SK-N-SH (cell line): ENCODE results near the gene KIAA1210. TPM values are rescaled to one million over a fixed set of nuclear protein-coding genes. Genes with fewer than 3 reads are reported as not detected.

Experiments used
- CTCF ChIA-PET: fragments of 300-600, 350-600 bp; formaldehyde crosslinking; extraction: SDS; loops from one replicate; lab custom pipeline; 2021; lab: Yijun Ruan, JAX
- POLR2A ChIA-PET: fragments of 350-600 bp; sonication (Branson Sonifier 250); formaldehyde crosslinking; extraction: SDS; loops from one replicate; lab custom pipeline; 2020; ENCODE audit warnings: antibody characterized with exemption, inconsistent platforms; lab: Yijun Ruan, JAX
- DNase-seq: peaks from one replicate; pipeline ENCODE4 v3.0.0; 2012
- H2AFZ ChIP-seq: fragments of 200-600 bp; sonication (generic); 2 replicates; pipeline ENCODE4 v1.8.1; 2016; ENCODE audit warnings: antibody characterized with exemption, mild to moderate bottlenecking, low read depth
- H3F3A ChIP-seq: fragments of 200-600 bp; sonication (generic); replicated peaks from 2 replicates; pipeline ENCODE3; 2016; ENCODE audit warnings: antibody characterized with exemption, mild to moderate bottlenecking; ENCODE audit not compliant: insufficient read depth
- H3K27ac ChIP-seq, 2 experiments: fragments of 200-500 bp in 1 of 2; fragments of 200-600 bp in 1 of 2; sonication (Bioruptor generic) in 1 of 2; sonication (generic), shearing (Covaris generic) in 1 of 2; 2 replicates each; pipeline versions ENCODE4 v1.5.1 to v1.6.1; 2014 to 2016; ENCODE audit warnings: low read depth in 2 of 2, inconsistent platforms in 1 of 2, low read length in 1 of 2, mild to moderate bottlenecking in 1 of 2, mixed read lengths in 1 of 2
- H3K27me3 ChIP-seq: fragments of 200-600 bp; sonication (generic), shearing (Covaris generic); 2 replicates; pipeline ENCODE4 v1.6.1; 2016; ENCODE audit warnings: mixed run types; ENCODE audit not compliant: insufficient read depth
- H3K36me3 ChIP-seq, 2 experiments: fragments of 200-500 bp in 1 of 2; fragments of 200-600 bp in 1 of 2; sonication (Bioruptor generic) in 1 of 2; sonication (generic) in 1 of 2; replicated peaks in 1 of 2; 2 replicates each; pipeline versions ENCODE3 to v1.5.1; 2014 to 2016; ENCODE audit warnings: low read length in 1 of 2, mild to moderate bottlenecking in 1 of 2; ENCODE audit not compliant: insufficient read depth in 2 of 2, control insufficient read depth in 1 of 2
- H3K4me1 ChIP-seq, 2 experiments: fragments of 200-500 bp in 1 of 2; fragments of 200-600 bp in 1 of 2; sonication (Bioruptor generic) in 1 of 2; sonication (generic), shearing (Covaris generic) in 1 of 2; 2 replicates each; pipeline versions ENCODE4 v1.5.1 to v1.6.1; 2014 to 2016; ENCODE audit warnings: low read depth in 1 of 2, low read length in 1 of 2, mixed run types in 1 of 2; ENCODE audit not compliant: insufficient read depth in 2 of 2, control insufficient read depth in 1 of 2
- H3K4me2 ChIP-seq: fragments of 200-600 bp; sonication (generic), shearing (Covaris generic); 2 replicates; pipeline ENCODE4 v1.6.1; 2017; ENCODE audit warnings: mixed run types
- H3K4me3 ChIP-seq, 2 experiments: fragments of 200-500 bp in 1 of 2; fragments of 200-600 bp in 1 of 2; sonication (Bioruptor generic) in 1 of 2; sonication (generic), shearing (Covaris generic) in 1 of 2; 2 replicates each; pipeline versions ENCODE4 v1.5.1 to v1.8.1; 2014 to 2016; ENCODE audit warnings: low read depth in 2 of 2, inconsistent platforms in 1 of 2, low read length in 1 of 2, mild to moderate bottlenecking in 1 of 2, mixed read lengths in 1 of 2, moderate library complexity in 1 of 2
- H3K79me2 ChIP-seq: fragments of 200-600 bp; sonication (generic); 2 replicates; pipeline ENCODE4 v1.8.1; 2017; ENCODE audit warnings: mild to moderate bottlenecking; ENCODE audit not compliant: insufficient read depth
- H3K9ac ChIP-seq: fragments of 200-600 bp; sonication (generic); 2 replicates; pipeline ENCODE4 v1.6.1; 2017; ENCODE audit warnings: mixed run types
- H3K9me2 ChIP-seq: fragments of 200-600 bp; sonication (generic); 2 replicates; pipeline ENCODE4 v1.6.1; 2017; ENCODE audit warnings: mixed run types
- H3K9me3 ChIP-seq: fragments of 200-600 bp; sonication (generic); 2 replicates; pipeline ENCODE4 v1.6.1; 2017; ENCODE audit warnings: mixed run types, mild to moderate bottlenecking, moderate library complexity
- H4K20me1 ChIP-seq: fragments of 200-600 bp; sonication (generic); 2 replicates; pipeline ENCODE4 v1.6.1; 2017; ENCODE audit warnings: mild to moderate bottlenecking, mixed run types; ENCODE audit not compliant: insufficient read depth
- GABPA ChIP-seq: IDR thresholded peaks from 2 replicates; pipeline ENCODE4 v1.4.0; 2012; ENCODE audit warnings: low read depth, mild to moderate bottlenecking
- IRF3 ChIP-seq: fragments of 150-350 bp; IDR thresholded peaks from 2 replicates; pipeline ENCODE4 v1.6.1; 2016; ENCODE audit warnings: mild to moderate bottlenecking, low read depth, low read length
- MAX ChIP-seq: IDR thresholded peaks from 2 replicates; pipeline ENCODE4 v1.4.0; 2012; ENCODE audit warnings: low read depth
- MXI1 ChIP-seq: IDR thresholded peaks from 2 replicates; pipeline ENCODE4 v1.6.1; 2012; ENCODE audit warnings: mild to moderate bottlenecking, low read depth, low read length, improper control_type of control experiment
- RCOR1 ChIP-seq: fragments of 150-350 bp; IDR thresholded peaks from 2 replicates; pipeline ENCODE4 v1.6.1; 2017; ENCODE audit warnings: antibody characterized with exemption, low read length
- SIN3A ChIP-seq: IDR thresholded peaks from 2 replicates; pipeline ENCODE4 v1.6.1; 2012; ENCODE audit warnings: low read depth, mild to moderate bottlenecking, low read length, moderate library complexity, borderline replicate concordance
- TAF1 ChIP-seq: IDR thresholded peaks from 2 replicates; pipeline ENCODE4 v1.6.1; 2012; ENCODE audit warnings: low read depth, mild to moderate bottlenecking, low read length, moderate library complexity, borderline replicate concordance
- USF1 ChIP-seq: IDR thresholded peaks from 2 replicates; pipeline ENCODE4 v1.4.0; 2012; ENCODE audit warnings: low read depth, borderline replicate concordance
- YY1 ChIP-seq: IDR thresholded peaks from 2 replicates; pipeline ENCODE4 v1.4.0; 2012; ENCODE audit warnings: low read depth, mild to moderate bottlenecking
- ZBTB33 ChIP-seq: IDR thresholded peaks from 2 replicates; pipeline ENCODE4 v1.4.0; 2012; ENCODE audit warnings: low read depth, borderline replicate concordance
- WGBS: methylation state at CpG from one replicate; pipeline ENCODE4 v1.1.6; 2017; ENCODE audit warnings: low lambda C conversion rate; 5-methylcytosine and 5-hydroxymethylcytosine counted together
- polyA plus RNA-seq, 3 experiments: library from polyadenylated mRNA; depleted of rRNA; stranded (reverse); fragments of >200 nt; gene quantifications; 2 replicates each; pipeline ENCODE4 v1.2.3, GENCODE V29; 2012

Gene KIAA1210
- polyA plus RNA-seq, 1 of the 3 experiments (the other 2 are of a cell fraction) = not detected

GRCh38 chrX:119095936-119096335 lies 31.7 kb downstream of the KIAA1210 start:
- Histone ChIP-seq H3K9me3 (no peaks in the 10 kb centered on the region), H3K9ac (no peak overlapping the region), H3K36me3 (no peaks in the 10 kb centered on the region), H3K4me2 (no peak overlapping the region), H2AFZ (no peak overlapping the region), H4K20me1 (no peaks in the 10 kb centered on the region), H3K27ac (no peak overlapping the region), H3K27me3 (peaks cover 28% of the 10 kb centered on the region; the same call in 1 of the 2 replicates), H3K4me1 (no peaks in the 10 kb centered on the region), H3K4me3 (no peak overlapping the region), H3K9me2 (no peaks in the 10 kb centered on the region), H3K79me2 (no peaks in the 10 kb centered on the region), H3F3A (no peaks in the 10 kb centered on the region)
- DNase-seq = no peak
- ChIA-PET POLR2A (no interaction called here), CTCF (interaction anchor here (1.9 kb wide), 1 partner anchor 23 kb away, joined by 6 read pairs; no protein-coding TSS in a partner anchor)
- TF ChIP-seq RCOR1 = no peak

GRCh38 chrX:119094819-119095218 lies 32.8 kb downstream of the KIAA1210 start:
- no peaks in the 10 kb centered on the region for H3K36me3 ChIP-seq
- DNase-seq = no peak
- no peaks in the 10 kb centered on the region for H3K4me1 ChIP-seq
- no peaks in the 10 kb centered on the region for H4K20me1 ChIP-seq
- TF ChIP-seq SIN3A (no peak), YY1 (no peak), USF1 (no peak), ZBTB33 (no peak), MAX (no peak), TAF1 (no peak), GABPA (no peak), IRF3 (no peak), RCOR1 (no peak), MXI1 (no peak)
- H3K27me3 ChIP-seq = peaks cover 21% of the 10 kb centered on the region; the same call in 1 of the 2 replicates
- H2AFZ ChIP-seq = no peak overlapping the region
- 5% methylated on average over 3 of the region's 3 CpGs for WGBS
- no peak overlapping the region for H3K9ac ChIP-seq
- no peaks in the 10 kb centered on the region for H3F3A ChIP-seq
- POLR2A ChIA-PET = no interaction called here
- no peaks in the 10 kb centered on the region for H3K9me2 ChIP-seq
- H3K27ac ChIP-seq = no peak overlapping the region
- CTCF ChIA-PET = interaction anchor here (1.2 kb wide), 1 partner anchor 10 kb away, joined by 4 read pairs; no protein-coding TSS in a partner anchor
- no peaks in the 10 kb centered on the region for H3K9me3 ChIP-seq
- H3K79me2 ChIP-seq = no peaks in the 10 kb centered on the region
- no peak overlapping the region for H3K4me3 ChIP-seq
- H3K4me2 ChIP-seq = no peak overlapping the region
